CD4-positive, alpha-beta T cell treated with Interleukin-17A for 4 hours (primary cell): ENCODE results near the gene PIH1D1.

Source experiments
- DNase-seq: peaks from one replicate; pipeline ENCODE4 v3.0.0-alpha.2; 2020; ENCODE audit warnings: mixed read lengths

PIH1D1 gene

DNA sequence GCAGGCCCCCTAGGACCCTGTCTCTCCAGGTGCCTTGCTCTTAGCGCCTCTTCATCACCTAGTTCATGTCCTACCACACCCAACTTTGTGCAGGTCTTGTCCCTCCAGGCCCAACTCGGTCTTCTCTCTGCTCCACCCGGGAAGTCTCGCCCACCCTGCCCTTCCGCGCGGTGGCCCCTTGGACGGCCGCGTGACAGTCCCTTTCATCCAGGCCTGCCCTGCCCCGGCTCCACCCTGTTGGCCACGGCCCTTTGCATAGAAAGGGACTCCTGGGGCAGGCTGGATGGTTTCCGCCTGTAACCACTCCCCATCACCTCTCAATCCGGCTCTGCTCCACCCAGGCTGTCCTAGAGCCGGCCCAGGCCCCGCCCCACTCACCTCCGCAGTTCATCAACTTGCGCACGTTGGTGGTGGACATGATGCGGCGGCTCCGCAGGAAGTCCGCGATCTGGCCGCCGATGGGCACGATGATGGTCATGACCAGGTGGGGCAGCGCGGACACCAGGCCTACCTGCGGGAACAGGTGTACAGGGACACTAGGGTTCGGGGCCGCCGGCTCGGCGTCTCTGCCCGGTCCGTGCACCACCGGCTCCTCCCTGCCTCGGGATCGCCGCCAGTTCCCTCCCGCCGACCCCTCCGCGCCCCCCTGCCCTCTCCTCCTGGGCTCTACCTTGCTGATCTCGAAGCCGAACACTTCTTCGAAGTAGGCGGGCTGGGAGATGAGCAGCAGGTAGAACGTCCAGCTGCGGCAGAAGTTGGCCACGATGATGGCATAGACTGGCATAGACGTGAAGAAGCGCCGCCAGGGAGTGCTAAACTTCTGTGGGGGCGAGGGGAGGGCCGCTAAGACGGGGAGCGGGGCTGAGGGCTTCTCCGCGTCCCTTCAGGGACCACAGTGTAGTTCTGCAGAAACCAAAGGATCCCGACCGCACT lies 19.2 kb downstream of the PIH1D1 start:
- DNase-seq, result peak; percentile 48

DNA sequence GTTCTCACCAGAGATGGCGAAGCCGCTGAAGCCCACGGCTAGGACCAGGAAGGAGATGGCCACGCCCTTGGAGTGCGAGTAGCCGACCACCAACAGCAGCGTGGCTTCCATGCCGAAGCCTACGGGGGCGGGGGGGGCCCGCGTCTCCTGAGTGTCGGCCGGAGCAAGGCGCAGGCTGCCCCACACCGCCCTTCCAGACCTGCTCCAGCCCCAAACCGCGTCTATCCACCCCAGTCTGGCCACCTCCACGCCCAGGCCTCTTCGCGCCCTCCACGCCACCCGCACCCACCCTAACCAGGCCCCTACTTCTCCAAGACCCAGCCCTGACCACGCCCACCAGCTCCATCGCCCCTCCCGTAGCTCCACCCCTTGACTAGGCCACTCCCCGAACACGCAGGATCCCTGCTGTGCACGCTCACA lies 20.3 kb downstream of the PIH1D1 start:
- DNase-seq, result peak; percentile 35

- peak; percentile 36 for DNase-seq
Observed at GRCh38 chr19:49430678-49431329, 20.8 kb downstream of the PIH1D1 start.

GRCh38 chr19:49430172-49430677 lies 21.4 kb downstream of the PIH1D1 start:
- no peak for DNase-seq

DNA sequence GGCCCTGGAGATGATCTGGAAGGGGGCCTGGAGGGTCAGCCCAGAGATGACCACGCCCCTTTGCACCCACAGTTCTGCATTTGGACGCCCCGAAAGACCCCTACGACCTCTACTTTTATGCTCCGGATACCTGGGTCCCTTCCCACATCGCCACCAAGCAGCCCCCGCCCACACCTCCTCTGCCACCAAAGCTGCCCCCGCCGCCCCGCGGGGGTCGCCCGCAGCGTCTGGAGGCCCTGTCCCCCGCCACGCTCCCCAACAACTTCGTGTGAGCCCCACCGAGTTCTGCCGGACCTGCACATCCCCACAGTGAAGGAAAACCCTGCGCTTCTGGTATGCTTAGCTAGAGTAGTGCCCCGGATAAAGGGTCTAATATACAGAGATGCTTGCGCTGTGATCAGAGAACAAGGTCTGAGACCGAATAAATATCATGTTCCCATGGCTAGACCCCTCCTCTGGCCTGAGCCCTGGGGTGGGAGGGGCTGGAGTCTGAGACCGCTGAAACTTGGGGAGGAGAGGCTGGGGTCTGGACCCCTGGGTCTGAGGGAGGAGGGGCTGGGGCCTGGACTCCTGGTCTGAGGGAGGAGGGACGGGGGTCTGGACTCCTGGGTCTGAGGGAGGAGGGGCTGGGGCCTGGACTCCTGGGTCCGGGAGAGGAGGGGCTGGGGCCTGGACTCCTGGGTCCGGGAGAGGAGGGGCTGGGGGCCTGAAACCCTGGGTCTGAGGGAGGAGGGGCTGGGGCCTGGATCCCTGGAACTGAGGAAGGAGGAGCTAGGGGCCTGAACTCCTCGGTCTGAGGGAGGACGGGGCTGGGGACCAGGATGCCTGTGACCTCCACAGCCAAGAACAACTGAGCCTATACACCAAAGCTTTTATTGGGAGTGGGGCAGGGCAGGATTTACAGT lies 22.8 kb downstream of the PIH1D1 start:
- DNase-seq, result no peak

DNA sequence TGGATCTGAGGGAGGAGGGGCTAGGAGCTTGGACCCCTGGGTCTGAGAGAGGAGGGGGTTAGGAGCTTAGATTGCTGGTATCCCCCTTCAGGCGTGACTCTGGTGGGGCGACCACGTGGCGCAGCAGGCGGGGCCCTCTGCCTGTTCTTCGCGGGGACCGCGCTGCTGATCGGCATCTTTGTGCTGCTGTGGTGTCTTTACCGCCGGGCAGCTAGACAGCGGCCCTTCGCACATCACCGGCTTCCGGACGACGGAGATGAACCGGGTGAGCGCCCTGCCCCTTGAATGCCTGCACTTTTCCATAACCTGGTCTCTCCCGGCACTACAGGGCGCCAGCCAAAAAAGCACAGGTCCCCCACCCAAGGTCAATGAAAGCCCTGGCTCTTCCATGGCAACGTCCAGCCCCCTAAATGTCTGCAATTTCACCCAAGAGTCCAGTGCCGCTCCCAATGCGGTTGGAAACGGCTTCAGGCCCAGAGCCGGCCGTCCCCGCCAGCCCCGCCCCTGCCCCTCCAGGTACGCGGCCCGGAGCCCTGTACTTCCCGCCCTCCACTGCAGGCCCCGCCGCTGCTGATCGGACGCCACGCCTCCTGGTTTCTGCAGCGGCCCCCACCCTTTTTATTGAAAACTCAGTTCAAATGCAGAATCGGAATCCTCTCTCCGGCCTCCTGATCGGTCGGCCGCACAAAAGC lies 23.6 kb downstream of the PIH1D1 start:
- peak; percentile 51 for DNase-seq

GRCh38 chr19:49427339-49427738 lies 24.3 kb downstream of the PIH1D1 start:
- DNase-seq, result no peak

- DNase-seq, result peak; percentile 32
Observed at GRCh38 chr19:49425922-49426592, 25.6 kb downstream of the PIH1D1 start.

GRCh38 chr19:49425178-49425577 lies 26.4 kb downstream of the PIH1D1 start, which contains the start of gene GFY:
Gene GFY, plus strand, starts transcription at chr19:49425388. Its CDS starts 1,043 bp downstream, at chr19:49426431.
- no peak for DNase-seq

- DNase-seq, result peak; percentile 26
Observed at GRCh38 chr19:49423985-49424303, 27.7 kb downstream of the PIH1D1 start.

- no peak for DNase-seq
Observed at GRCh38 chr19:49423071-49423984, 28.3 kb downstream of the PIH1D1 start, which contains the start of gene PTH2. Gene PTH2, minus strand, starts transcription at chr19:49423441. Its CDS starts 102 bp downstream, at chr19:49423339.

GRCh38 chr19:49422407-49423070 lies 29.1 kb downstream of the PIH1D1 start:
- peak; percentile 56 for DNase-seq

DNA sequence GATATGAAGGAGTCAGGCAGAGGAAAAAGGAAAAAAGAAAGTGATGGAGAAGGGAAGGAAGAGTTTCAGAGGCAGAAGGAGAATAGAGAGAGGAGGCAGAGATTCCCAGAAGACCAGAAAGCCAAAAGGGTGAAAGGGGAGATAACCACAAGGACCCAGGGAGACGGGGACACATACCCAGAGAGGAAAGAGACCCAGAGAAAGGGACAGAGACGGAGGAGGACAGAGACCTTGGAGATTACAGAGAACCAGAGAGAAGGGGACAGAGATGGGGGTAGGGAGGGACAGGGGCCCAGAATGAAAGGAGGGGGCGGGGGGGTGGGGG lies 29.8 kb downstream of the PIH1D1 start:
- DNase-seq, result no peak

GRCh38 chr19:49421039-49421877 lies 30.4 kb downstream of the PIH1D1 start:
- DNase-seq, result peak; percentile 57

- no peak for DNase-seq
Observed at GRCh38 chr19:49420227-49420626, 31.4 kb downstream of the PIH1D1 start.

DNA sequence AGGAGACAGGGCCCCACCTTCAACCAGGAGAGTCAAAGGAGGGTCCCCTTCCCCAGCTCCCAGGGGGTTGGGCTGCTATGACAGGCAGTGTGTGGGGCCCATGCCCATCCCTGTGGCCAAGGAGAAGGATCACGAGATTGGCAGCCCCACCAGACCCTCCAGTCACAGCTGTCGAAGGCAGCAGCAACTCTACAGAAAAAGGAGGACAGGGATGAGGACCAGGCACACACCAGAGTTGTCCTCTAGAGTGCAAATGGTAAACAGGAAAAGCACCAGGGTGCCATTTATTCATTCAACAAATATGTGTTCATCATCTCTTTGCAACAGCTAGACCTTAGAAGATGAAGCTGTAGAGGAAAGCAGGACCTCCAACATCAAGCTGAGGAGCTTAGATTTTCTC lies 32.4 kb downstream of the PIH1D1 start:
- DNase-seq, result no peak

- DNase-seq, result no peak
Observed at GRCh38 chr19:49418511-49418910, 33.1 kb downstream of the PIH1D1 start.

- DNase-seq, result no peak
Observed at GRCh38 chr19:49417088-49417487, 34.5 kb downstream of the PIH1D1 start.

DNA sequence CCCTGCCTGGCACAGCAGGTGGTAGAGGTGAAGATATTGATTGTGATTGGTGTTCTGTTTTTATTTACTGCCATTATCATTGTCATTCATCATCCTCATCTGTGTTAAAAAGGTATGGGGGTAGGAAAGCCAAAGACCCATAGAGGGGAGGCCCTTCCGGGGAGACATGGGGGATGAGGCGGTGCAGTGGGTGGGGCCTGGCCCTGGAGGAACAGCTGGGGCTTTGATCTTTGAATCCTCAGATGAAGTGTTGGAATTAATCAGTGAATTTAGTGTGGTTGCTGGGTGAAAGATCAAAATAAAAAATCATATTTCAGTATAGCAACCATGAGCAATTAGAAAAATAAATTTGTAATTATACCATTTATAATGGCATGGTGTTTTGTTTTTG lies 35.8 kb downstream of the PIH1D1 start:
- DNase-seq, result no peak
